Measurements from ENCODE around the gene KLF6.

DNA sequence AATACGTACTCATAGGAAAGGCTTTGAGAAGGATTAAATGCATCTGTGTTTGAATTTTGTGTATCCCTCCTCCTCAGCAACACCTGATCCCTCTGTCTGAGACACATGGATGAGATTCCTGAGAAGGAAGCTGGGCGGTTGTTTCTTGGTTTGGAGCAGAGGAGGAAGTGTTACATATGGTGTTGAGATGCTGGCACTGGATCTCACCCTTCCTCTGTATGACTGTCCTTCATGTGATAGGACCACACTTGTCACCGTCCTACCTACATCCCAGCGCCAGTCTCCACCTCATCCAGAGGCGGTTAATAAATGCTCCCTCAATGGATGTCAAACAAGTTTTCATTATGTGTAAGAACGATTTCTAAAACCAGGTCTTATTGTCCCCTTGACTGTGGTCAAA lies 49.4 kb upstream of the KLF6 start:
- TF ChIP-seq, protein P1, sequence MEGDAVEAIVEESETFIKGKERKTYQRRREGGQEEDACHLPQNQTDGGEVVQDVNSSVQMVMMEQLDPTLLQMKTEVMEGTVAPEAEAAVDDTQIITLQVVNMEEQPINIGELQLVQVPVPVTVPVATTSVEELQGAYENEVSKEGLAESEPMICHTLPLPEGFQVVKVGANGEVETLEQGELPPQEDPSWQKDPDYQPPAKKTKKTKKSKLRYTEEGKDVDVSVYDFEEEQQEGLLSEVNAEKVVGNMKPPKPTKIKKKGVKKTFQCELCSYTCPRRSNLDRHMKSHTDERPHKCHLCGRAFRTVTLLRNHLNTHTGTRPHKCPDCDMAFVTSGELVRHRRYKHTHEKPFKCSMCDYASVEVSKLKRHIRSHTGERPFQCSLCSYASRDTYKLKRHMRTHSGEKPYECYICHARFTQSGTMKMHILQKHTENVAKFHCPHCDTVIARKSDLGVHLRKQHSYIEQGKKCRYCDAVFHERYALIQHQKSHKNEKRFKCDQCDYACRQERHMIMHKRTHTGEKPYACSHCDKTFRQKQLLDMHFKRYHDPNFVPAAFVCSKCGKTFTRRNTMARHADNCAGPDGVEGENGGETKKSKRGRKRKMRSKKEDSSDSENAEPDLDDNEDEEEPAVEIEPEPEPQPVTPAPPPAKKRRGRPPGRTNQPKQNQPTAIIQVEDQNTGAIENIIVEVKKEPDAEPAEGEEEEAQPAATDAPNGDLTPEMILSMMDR (conservative IDR thresholded peaks at IDR 0.05), result no peak
- no peak for TF ChIP-seq EZH2 (IDR thresholded peaks at IDR 0.05; ENCODE audit: low read depth)
